HG02623 (cell line): ENCODE results near the gene ZNF429.
"Not testable (repeated sequence)": the region's sequence is repeated elsewhere in the genome, so short reads cannot be mapped to it uniquely, and the experiment has no call there.

Source experiments
- ATAC-seq: cut with Tn5 transposase; IDR thresholded peaks from one replicate; pipeline ENCODE4 v1.9.1; 2021; ENCODE audit warnings: moderate library complexity; ENCODE audit not compliant: unreplicated experiment

ZNF429 gene

GRCh38 chr19:21505459-21506451 lies at the start of gene ZNF429:
Gene ZNF429, plus strand, starts transcription at chr19:21505602. Its CDS starts 170 bp downstream, at chr19:21505772.
- peak; percentile 99 for ATAC-seq

DNA sequence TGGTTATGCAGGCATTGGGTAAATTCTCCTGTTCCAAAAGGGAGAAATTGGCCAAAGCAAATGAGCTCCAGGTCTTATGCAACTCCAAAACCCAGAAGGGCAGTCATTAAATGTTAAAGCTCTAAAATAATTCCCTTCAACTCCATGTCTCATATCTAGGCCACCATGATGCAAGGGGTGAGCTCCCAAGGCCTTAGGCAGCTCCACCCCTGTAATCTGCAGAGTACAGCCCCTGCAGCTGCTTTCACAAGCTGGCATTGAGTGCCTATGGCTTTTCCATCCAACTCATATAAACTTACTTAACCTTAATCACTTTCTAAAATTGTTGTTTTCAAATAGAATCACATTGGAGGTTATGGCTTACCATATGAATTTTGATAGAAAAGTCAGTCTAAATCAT lies 44.7 kb upstream of the ZNF429 start:
- ATAC-seq, result no peak

- no peak for ATAC-seq
Observed at GRCh38 chr19:21462540-21462939, 42.9 kb upstream of the ZNF429 start.

DNA sequence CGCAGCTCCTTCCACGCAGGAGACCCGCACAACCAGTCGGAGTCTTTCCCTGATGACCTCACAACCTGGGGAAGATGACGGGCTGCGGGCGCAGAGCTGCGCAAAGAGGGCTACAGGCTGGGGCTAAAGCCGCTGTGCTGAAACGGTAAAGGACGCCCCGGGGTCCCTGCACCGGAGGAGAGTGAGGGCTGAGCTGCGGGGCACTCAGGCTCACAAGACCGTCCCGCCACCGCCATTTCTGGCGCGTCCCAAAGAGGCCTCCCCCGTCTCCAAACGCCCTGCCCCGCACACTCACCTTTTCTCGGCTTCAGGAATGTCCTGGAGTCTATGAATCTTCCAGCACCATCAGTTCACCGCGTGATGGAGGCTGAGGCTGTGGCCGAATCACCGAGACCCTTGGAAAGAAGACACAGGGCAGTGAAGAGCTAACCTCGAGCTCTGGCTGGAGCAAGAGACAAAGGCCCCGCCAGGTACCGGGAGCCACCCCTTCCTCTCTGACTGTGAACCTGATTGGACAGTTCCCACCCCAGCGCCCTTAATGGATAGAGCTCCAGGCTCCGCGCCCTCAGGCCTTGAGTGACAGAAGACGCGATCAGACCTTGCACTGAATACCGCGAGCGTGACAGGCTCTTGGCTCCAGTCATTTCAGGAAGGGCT lies 41.8 kb upstream of the ZNF429 start:
- ATAC-seq, result peak; percentile 72

DNA sequence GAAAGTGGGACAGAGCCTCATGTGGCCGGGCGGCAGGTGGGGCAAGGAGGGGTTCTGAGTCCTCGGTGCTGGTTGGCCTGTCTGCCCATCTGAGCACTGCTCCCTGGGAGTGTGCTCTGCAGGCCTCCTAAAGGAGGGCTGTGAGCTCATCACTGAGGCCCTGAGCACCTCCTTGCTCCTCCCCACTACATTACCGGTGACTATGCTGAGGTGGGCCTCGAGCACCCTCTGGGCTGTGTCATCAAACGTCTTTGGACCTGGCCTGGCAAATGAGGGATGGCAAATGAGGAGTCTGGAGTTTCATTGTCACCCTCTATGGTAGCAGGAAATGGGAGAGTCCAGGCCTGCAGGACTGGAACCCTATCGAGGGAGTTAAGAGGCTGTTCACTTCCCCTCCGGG lies 38.8 kb upstream of the ZNF429 start:
- ATAC-seq, result no peak

GRCh38 chr19:21468791-21469190 lies 36.6 kb upstream of the ZNF429 start:
- ATAC-seq, result no peak

DNA sequence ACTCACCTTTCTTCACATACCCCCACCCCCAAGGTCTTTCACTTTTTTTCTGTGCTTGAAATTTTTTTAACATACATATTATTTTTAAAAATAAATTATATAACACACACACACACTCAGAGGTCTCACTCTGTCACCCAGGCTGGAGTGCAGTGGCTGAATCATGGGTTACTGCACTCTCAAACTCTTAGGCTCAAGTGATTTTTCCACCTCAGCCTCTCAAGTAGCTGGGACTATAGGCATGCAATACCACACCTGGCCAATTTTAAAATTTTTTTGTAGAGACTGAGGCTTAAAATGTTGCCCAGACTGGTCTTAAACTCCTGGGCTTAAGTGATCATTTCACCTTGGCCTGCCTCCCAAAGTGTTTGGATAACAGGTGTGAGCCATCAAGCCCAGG lies 32.9 kb upstream of the ZNF429 start:
- ATAC-seq, result no peak

- ATAC-seq, result peak; percentile 70
Observed at GRCh38 chr19:21474671-21475181, 30.7 kb upstream of the ZNF429 start.

DNA sequence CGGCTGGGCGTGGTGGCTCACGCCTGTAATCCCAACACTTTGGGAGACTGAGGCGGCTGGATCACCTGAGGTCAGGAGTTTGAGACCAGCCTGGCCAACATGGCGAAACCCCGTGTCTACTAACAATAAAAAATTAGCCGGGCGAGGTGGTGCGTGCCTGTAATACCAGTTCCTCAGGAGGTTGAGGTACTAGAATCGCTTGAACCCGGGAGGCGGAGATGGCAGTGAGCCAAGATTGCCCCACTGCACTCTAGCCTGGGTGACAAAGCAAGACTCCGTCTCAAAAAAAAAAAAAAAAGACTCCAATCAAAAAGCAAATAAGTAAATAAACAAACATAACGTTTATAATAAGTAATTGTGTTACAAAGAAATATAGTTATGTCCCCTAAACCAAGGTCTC lies 23.0 kb upstream of the ZNF429 start:
- ATAC-seq, result not testable (repeated sequence)

DNA sequence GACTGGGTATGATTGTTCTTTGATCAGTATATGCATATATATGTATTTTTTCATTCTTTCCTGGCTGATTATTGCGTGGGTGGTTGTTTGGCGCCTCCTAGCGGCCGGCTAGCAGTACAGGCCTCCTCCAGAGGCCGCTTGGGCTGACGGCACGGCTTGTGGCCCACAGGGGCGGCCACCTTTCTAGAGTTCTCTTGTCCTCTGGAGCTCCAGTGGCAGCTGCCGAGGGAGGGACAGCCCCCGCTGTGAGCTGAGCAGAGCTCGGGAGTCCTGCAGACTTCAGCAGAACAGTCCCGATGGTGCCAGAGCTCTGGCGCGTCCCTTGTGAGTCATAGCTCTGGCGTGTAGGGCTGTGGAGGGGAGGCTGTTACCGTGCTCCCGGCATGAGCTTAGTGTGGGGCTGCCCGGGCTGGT lies 22.5 kb upstream of the ZNF429 start:
- no peak for ATAC-seq

DNA sequence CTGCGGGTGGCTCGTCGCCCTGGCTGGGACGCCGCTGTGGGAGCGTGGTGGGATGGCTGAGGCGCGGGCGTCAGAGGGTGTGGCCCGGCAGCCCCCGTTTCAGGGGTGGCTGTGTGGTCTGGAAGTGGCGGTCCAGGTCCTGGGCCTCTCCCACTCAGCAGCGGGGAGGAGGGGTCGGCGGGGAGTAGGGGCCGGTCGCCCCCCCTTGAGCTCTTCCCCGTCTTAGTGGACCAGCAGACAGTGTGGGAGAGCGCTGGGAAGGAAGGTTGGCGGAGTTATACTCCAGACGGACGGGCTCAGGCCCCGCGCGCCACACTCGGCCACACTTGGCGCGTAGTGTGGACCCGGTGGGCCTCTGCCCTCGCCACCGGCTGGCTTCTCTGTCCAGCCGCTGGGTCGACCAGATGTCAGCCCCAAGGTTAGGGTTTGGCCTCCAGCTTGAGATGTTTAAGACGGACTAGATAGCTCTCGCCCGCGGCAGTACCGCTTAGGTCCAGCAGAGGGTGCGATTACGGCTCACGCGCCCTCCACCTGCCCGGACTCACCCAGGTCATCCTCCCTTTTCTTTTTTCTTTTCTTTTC lies 21.7 kb upstream of the ZNF429 start:
- ATAC-seq, result no peak

GRCh38 chr19:21484631-21485030 lies 20.8 kb upstream of the ZNF429 start:
- no peak for ATAC-seq

- no peak for ATAC-seq
Observed at GRCh38 chr19:21485926-21486325, 19.5 kb upstream of the ZNF429 start.

DNA sequence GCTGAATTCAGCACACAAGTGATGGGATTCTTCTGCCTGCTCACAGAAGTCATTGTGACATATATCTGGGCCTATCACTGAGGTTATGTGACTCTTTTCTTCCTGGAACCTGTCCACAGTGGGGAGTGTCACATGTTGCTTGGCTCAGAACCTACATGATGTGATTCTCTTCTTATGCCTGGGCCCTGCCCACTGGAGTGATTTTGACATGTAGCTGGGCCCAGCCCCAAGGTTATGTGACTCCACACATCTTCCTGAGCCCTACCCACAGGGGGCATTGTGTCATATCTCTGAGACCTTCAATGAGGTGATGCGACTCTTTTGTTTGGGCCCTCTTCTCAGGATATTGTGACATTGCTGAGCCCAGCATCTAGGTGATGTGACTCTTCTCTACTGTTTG lies 17.4 kb upstream of the ZNF429 start:
- no peak for ATAC-seq

GRCh38 chr19:21491146-21491545 lies 14.3 kb upstream of the ZNF429 start:
- no peak for ATAC-seq

DNA sequence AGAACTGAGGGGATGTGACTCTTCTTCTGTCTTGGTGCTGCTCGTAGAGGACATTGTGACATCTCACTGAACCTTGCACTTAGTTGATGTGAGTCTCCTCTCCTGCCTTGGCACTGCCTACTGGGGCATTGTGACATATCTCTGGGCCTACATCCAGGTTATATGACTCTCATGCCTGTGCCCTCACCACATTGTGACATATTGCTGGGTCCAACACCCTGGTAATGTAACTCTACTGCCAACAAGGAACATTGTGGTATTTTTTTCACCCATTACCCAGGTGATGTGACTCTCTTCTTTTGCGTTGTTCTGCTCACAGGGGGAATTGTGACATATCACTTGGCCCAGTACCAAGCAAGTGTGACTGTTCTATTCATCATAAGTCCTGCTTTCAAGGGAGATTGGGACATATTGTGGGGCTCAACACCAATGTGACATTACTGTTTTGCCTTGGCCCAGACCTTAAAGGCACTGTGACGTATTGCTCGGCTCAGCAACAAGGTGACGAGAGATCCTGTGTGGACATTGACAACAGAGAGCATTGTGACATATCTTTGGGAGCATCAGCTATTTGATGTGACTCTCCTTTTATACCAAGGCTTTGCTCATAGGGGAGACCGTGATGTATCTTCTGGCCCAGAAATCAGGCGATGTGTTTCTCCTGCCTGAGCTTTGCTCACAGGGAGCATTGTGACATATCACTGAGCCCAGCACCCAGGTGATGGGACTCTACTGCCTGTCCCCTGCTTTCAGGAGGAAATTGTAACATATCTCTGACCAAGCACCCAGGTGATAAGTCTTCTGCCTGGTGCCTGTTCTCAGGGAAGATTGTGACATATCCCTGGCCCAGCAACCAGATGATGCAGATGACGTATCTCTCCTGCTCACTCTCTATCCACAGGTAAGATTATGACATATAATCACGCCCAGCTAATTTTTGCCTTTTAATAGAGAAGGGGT lies 12.2 kb upstream of the ZNF429 start:
- no peak for ATAC-seq

DNA sequence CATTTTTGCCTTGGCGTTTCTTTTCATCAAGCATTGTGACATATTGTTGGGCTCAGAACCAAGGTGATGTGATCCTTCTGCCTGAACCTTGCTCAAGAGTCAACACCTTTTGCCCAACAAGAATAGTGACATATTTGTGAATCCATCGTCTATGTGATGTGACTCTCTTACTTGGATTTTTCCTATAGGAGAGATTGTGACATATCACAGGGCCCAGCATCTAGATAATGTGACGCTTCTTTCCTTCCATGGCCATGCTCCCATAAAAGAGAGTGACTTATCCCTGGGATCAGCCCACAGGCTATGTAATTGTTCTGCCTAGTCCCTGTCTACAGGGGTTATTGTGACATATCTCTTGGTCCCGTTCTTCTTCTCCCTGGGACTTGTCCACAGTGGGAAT lies 8.5 kb upstream of the ZNF429 start:
- ATAC-seq, result no peak

DNA sequence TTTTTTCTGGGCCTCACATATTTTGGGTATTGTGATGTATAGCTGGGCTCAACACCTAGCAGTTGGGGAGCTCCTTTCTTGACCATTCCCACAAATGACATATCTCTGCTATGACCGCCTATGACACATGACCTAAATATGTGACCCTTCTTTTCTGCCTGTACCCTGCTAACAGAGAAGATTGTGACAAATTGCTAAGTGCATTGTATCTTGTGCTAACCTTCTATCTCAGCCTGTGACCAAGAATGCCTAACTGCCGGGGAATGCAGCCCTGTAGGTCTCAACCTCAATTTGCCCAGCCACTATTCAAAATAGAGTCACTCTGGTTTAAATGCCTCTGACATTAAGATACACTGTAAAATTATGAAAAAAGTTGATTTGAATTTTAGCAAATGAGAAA lies 6.8 kb upstream of the ZNF429 start:
- no peak for ATAC-seq

DNA sequence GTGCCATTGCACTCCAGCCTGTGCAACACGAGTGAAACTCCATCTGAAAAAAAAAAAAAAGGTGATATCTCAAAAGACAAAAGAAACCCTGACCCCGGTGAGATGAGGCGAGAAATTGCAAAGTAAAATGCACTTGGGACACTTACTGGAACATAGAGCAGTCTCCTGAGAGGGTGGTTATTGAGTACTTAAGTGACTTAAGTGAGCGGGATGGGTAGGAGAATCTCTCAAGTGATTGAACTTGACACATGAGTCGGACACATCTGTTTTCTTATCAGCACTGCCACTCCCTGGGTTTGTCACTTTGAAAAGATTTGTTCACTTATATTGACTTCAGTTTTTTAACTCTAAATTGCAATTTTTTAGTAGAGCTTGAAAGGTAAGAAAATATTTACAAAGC lies 2.8 kb downstream of the ZNF429 start:
- no peak for ATAC-seq

DNA sequence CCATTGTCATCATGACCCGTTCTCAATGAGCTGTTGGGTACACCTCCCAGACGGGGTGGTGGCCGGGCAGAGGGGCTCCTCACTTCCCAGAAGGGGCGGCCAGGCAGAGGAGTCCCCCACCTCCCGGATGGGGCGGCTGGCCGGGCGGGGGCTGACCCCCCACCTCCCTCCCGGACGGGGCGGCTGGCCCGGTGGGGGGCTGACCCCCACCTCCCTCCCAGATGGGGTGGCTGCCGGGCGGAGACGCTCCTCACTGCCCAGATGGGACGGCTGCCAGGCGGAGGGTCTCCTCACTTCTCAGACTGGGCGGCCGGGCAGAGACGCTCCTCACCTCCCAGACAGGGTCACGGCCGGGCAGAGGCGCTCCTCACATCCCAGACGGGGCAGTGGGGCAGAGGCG lies 5.7 kb downstream of the ZNF429 start:
- not testable (repeated sequence) for ATAC-seq
